Measurements from ENCODE around the gene PHKA2.

- TF ChIP-seq ZNF274 (IDR thresholded peaks at IDR 0.05; ENCODE audit: low read depth, low read length) (no peak), SUZ12 (IDR thresholded peaks at IDR 0.05; ENCODE audit: extremely low read depth, insufficient read depth, insufficient read length) (no peak)
Observed at GRCh38 chrX:18873836-18874235, 110.1 kb downstream of the PHKA2 start.
